ENCODE results near the gene PPP1R12C. TPM values are rescaled to one million over a fixed set of nuclear protein-coding genes. Genes with fewer than 3 reads are reported as not detected.

The PPP1R12C gene
- total RNA-seq, 1 experiment from 2014 or later, result 92.3 TPM

DNA sequence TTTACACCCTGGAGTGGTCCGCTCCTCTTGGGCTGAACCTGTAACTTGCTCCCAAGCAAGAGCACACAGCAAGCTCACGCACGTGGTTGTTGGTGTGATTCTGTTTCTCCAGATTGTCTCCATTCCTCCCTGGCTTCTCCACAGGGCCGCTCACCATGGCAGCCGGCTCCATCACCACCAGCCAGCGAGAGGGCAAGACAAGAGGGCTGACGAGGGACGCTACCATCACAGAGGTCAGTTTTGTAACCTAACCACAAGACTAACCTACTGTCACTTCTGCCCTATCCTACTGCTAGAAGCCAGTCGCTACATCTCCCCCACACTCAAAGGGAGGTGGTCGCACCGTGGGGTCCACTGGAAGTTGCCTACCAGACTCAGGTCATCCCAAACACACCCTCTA, 74.7 kb downstream of the PPP1R12C start:
- TF ChIP-seq ZNF121 (CRISPR knock-in tag; IDR thresholded peaks at IDR 0.05) (no peak), SOX15 (CRISPR knock-in tag; IDR thresholded peaks at IDR 0.05) (no peak), ETV6 (CRISPR knock-in tag; IDR thresholded peaks at IDR 0.05) (no peak), ZNF512 (CRISPR knock-in tag; IDR thresholded peaks at IDR 0.05; ENCODE audit: borderline replicate concordance) (no peak), ZNF232 (CRISPR knock-in tag; IDR thresholded peaks at IDR 0.05) (no peak), RELA (CRISPR knock-in tag; IDR thresholded peaks at IDR 0.05; ENCODE audit: borderline replicate concordance) (no peak), NR2C2 (CRISPR knock-in tag; IDR thresholded peaks at IDR 0.05) (no peak), ZNF425 (CRISPR knock-in tag; conservative IDR thresholded peaks at IDR 0.05) (no peak)
- TF ChIP-seq, protein P1, sequence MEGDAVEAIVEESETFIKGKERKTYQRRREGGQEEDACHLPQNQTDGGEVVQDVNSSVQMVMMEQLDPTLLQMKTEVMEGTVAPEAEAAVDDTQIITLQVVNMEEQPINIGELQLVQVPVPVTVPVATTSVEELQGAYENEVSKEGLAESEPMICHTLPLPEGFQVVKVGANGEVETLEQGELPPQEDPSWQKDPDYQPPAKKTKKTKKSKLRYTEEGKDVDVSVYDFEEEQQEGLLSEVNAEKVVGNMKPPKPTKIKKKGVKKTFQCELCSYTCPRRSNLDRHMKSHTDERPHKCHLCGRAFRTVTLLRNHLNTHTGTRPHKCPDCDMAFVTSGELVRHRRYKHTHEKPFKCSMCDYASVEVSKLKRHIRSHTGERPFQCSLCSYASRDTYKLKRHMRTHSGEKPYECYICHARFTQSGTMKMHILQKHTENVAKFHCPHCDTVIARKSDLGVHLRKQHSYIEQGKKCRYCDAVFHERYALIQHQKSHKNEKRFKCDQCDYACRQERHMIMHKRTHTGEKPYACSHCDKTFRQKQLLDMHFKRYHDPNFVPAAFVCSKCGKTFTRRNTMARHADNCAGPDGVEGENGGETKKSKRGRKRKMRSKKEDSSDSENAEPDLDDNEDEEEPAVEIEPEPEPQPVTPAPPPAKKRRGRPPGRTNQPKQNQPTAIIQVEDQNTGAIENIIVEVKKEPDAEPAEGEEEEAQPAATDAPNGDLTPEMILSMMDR (IDR thresholded peaks at IDR 0.05), result no peak
- TF ChIP-seq, protein P2, sequence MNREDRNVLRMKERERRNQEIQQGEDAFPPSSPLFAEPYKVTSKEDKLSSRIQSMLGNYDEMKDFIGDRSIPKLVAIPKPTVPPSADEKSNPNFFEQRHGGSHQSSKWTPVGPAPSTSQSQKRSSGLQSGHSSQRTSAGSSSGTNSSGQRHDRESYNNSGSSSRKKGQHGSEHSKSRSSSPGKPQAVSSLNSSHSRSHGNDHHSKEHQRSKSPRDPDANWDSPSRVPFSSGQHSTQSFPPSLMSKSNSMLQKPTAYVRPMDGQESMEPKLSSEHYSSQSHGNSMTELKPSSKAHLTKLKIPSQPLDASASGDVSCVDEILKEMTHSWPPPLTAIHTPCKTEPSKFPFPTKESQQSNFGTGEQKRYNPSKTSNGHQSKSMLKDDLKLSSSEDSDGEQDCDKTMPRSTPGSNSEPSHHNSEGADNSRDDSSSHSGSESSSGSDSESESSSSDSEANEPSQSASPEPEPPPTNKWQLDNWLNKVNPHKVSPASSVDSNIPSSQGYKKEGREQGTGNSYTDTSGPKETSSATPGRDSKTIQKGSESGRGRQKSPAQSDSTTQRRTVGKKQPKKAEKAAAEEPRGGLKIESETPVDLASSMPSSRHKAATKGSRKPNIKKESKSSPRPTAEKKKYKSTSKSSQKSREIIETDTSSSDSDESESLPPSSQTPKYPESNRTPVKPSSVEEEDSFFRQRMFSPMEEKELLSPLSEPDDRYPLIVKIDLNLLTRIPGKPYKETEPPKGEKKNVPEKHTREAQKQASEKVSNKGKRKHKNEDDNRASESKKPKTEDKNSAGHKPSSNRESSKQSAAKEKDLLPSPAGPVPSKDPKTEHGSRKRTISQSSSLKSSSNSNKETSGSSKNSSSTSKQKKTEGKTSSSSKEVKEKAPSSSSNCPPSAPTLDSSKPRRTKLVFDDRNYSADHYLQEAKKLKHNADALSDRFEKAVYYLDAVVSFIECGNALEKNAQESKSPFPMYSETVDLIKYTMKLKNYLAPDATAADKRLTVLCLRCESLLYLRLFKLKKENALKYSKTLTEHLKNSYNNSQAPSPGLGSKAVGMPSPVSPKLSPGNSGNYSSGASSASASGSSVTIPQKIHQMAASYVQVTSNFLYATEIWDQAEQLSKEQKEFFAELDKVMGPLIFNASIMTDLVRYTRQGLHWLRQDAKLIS (CRISPR knock-in tag; IDR thresholded peaks at IDR 0.05; ENCODE audit: borderline replicate concordance), result no peak
- TF ChIP-seq, protein P3, sequence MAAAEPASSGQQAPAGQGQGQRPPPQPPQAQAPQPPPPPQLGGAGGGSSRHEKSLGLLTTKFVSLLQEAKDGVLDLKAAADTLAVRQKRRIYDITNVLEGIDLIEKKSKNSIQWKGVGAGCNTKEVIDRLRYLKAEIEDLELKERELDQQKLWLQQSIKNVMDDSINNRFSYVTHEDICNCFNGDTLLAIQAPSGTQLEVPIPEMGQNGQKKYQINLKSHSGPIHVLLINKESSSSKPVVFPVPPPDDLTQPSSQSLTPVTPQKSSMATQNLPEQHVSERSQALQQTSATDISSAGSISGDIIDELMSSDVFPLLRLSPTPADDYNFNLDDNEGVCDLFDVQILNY (CRISPR knock-in tag; IDR thresholded peaks at IDR 0.05), result no peak
- TF ChIP-seq, protein P4, sequence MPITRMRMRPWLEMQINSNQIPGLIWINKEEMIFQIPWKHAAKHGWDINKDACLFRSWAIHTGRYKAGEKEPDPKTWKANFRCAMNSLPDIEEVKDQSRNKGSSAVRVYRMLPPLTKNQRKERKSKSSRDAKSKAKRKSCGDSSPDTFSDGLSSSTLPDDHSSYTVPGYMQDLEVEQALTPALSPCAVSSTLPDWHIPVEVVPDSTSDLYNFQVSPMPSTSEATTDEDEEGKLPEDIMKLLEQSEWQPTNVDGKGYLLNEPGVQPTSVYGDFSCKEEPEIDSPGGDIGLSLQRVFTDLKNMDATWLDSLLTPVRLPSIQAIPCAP (CRISPR knock-in tag; IDR thresholded peaks at IDR 0.05), result no peak
- Mint-ChIP-seq H3K27me3 (ENCODE audit: low read depth) (no peaks in the 10 kb centered on the region), H3K4me3 (no peak overlapping the region), H3K36me3 (peaks cover 40% of the 10 kb centered on the region), H3K9me3 (no peaks in the 10 kb centered on the region), H3K4me1 (peaks cover 3% of the 10 kb centered on the region; the same call in 1 of the 2 replicates), H3K27ac (no peak overlapping the region)
- ATAC-seq (no peak), DNase-seq (ENCODE audit: low spot score) (no peak)
- POLR2A ChIA-PET, result interaction anchor here (0.5 kb wide), 1 partner anchor 193 kb away, joined by 5 read pairs; no protein-coding TSS in a partner anchor
- CTCF ChIA-PET, result no interaction called here

GRCh38 chr19:55042344-55042678, 75.1 kb downstream of the PPP1R12C start:
- peaks cover 36% of the 10 kb centered on the region for H3K36me3 Mint-ChIP-seq
- no peak overlapping the region for H3K4me3 Mint-ChIP-seq
- peaks cover 3% of the 10 kb centered on the region; the same call in 1 of the 2 replicates for H3K4me1 Mint-ChIP-seq
- POLR2A ChIA-PET, result no interaction called here
- H3K9me3 Mint-ChIP-seq, result no peaks in the 10 kb centered on the region
- DNase-seq (ENCODE audit: low spot score), result no peak
- CTCF ChIA-PET, result no interaction called here
- no peak for ATAC-seq
- H3K27me3 Mint-ChIP-seq (ENCODE audit: low read depth), result no peaks in the 10 kb centered on the region
- H3K27ac Mint-ChIP-seq, result no peak overlapping the region
- TF ChIP-seq ELF4 (CRISPR knock-in tag; IDR thresholded peaks at IDR 0.05; ENCODE audit: low read depth) (no peak), CREM (CRISPR knock-in tag; IDR thresholded peaks at IDR 0.05) (no peak), ATF2 (CRISPR knock-in tag; IDR thresholded peaks at IDR 0.05; ENCODE audit: borderline replicate concordance, low read depth) (no peak), ESRRA (CRISPR knock-in tag; IDR thresholded peaks at IDR 0.05; ENCODE audit: borderline replicate concordance) (no peak), ZNF396 (CRISPR knock-in tag; IDR thresholded peaks at IDR 0.05; ENCODE audit: borderline replicate concordance) (no peak), GRHL2 (CRISPR knock-in tag; IDR thresholded peaks at IDR 0.05; ENCODE audit: insufficient replicate concordance, severe bottlenecking) (no peak), ZNF138 (CRISPR knock-in tag; conservative IDR thresholded peaks at IDR 0.05) (no peak), SMAD4 (CRISPR knock-in tag; IDR thresholded peaks at IDR 0.05) (no peak)
- TF ChIP-seq, protein P5, sequence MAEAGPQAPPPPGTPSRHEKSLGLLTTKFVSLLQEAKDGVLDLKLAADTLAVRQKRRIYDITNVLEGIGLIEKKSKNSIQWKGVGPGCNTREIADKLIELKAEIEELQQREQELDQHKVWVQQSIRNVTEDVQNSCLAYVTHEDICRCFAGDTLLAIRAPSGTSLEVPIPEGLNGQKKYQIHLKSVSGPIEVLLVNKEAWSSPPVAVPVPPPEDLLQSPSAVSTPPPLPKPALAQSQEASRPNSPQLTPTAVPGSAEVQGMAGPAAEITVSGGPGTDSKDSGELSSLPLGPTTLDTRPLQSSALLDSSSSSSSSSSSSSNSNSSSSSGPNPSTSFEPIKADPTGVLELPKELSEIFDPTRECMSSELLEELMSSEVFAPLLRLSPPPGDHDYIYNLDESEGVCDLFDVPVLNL (CRISPR knock-in tag; IDR thresholded peaks at IDR 0.05; ENCODE audit: borderline replicate concordance, low read depth), result no peak

All from WTC11 (cell line).